Activated T-helper 2 cell treated with anti-CD3 and anti-CD28 coated beads, Interferon-gamma antibody, Interleukin-2, Interleukin-4, amounts not matched to agents 10 μg/mL and 5 μg/mL and 100 μg/mL, durations not matched to agents 14 hours and 24 hours and 36 hours (primary cell): ENCODE results near the gene RAB6A. TPM values are rescaled to one million over a fixed set of nuclear protein-coding genes. Genes with fewer than 3 reads are reported as not detected.

Experiments
- DNase-seq: peaks from one replicate; pipeline ENCODE4 v3.0.0; 2021; ENCODE audit warnings: low spot score
- H3K27ac Mint-ChIP-seq: one replicate; pipeline ENCODE4 v1.8.0; 2021; ENCODE audit warnings: mixed read lengths
- H3K27me3 Mint-ChIP-seq: one replicate; pipeline ENCODE4 v1.8.0; 2021; ENCODE audit warnings: low read depth, mixed read lengths
- H3K36me3 Mint-ChIP-seq: one replicate; pipeline ENCODE4 v1.8.0; 2021; ENCODE audit warnings: low read depth, mixed read lengths
- H3K4me1 Mint-ChIP-seq: one replicate; pipeline ENCODE4 v1.8.0; 2021; ENCODE audit warnings: low read depth, mixed read lengths
- H3K4me3 Mint-ChIP-seq: one replicate; pipeline ENCODE4 v1.8.0; 2021; ENCODE audit warnings: low read depth, mild to moderate bottlenecking, moderate library complexity, mixed read lengths
- H3K9me3 Mint-ChIP-seq: one replicate; pipeline ENCODE4 v1.8.0; 2021; ENCODE audit warnings: mixed read lengths
- intact Hi-C: fragments of 100-400 bp; cut with micrococcal nuclease; formaldehyde crosslinking; loops from one replicate; pipeline ENCODE4 v1.15.1; 2023
- total RNA-seq: library from RNA; stranded (reverse); gene quantifications from 2 replicates; pipeline ENCODE4 v1.2.3, GENCODE V29; 2022

The RAB6A gene
- total RNA-seq, 1 donor from 2014 or later = 74.6 TPM

DNA sequence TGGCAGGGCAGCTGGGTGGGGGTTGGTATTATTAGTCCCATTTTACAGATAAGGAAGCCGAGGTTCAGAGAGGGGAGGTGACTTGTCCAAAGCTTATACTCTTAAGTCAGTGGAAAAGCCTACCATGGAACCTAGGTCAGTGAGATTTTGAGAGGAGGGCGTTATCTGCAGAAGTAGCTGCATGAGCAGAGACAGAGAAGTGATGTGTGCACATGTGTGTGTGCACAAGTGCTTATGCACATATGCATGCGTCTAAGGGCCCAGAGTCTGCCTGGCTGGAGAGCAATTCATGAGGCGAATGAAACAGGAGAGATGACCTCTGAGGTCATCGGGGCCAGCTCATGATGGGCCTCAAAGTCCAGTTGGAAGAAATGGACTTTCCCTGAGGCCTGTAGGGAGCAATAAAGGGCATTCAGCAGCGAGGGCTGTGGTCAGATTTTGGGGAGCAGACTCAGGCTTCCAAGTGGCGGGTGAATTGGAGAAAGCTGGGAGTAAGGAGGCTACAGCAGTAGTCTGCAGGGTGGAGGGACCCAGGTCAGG lies 106.3 kb downstream of the RAB6A start:
- intact Hi-C loops = no loop called here
- Mint-ChIP-seq H3K27ac (no peak overlapping the region), H3K4me1 (no peaks in the 10 kb centered on the region), H3K9me3 (no peaks in the 10 kb centered on the region), H3K27me3 (no peaks in the 10 kb centered on the region), H3K4me3 (no peak overlapping the region), H3K36me3 (no peaks in the 10 kb centered on the region)
- DNase-seq = no peak

DNA sequence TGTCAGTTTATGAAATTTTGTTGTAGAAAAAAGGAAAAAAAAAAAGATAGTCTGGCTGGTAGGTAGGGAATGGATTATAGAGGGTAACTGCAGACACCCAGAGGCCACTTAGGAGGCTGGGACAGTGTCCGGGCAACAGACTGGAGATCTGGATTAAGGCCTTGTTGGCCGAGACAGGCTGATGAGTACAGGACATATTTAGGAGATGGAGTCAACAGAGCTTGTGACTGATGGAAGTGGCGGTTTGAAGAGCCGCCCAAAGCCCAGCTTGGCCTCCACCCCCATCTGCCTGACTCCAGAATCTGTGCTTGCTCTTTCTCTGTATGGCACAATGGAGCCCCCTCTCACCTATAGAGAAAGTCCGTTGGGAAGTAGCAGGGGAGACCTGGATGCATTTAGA lies 106.9 kb downstream of the RAB6A start:
- DNase-seq = no peak
- Mint-ChIP-seq H3K9me3 (no peaks in the 10 kb centered on the region), H3K27me3 (no peaks in the 10 kb centered on the region), H3K27ac (no peak overlapping the region), H3K4me1 (no peaks in the 10 kb centered on the region), H3K36me3 (no peaks in the 10 kb centered on the region), H3K4me3 (no peak overlapping the region)
- intact Hi-C loops = no loop called here

DNA sequence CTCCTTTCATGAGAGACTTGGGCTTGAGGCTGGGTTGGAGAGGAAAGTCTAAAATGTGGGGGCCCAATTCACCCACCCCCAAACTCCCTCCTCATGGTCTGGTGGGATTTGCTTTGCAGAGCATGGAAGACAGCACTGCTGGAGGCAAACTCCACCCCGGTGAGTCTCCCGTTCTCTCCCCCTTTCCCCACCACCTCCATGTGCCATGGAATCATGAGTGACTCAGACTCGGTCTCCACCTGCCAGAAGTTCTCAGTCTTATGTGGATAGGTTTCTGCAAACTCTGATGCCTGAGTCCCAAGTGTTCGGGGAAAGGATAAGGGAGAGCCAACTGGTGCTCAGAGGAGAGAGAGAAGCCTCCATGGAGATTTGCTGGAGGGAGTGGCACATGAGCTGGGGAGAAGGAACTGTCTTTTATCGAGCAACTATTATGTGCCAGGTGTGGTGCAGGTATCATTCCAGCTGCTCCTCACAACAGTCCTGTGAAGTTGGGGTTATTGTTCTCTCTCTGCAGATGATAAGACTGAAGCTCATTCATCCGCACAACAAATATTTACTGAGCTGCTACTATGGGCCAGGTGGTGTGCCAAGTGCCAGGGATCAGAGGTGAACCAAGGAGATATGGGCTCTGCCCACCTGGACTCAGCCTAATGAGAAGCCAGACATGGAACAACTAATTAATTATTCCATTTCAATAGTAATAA lies 107.9 kb downstream of the RAB6A start:
- H3K27me3 Mint-ChIP-seq = no peaks in the 10 kb centered on the region
- no peaks in the 10 kb centered on the region for H3K9me3 Mint-ChIP-seq
- no peak overlapping the region for H3K27ac Mint-ChIP-seq
- no peak for DNase-seq
- H3K4me3 Mint-ChIP-seq = no peak overlapping the region
- intact Hi-C loops = no loop called here
- no peaks in the 10 kb centered on the region for H3K4me1 Mint-ChIP-seq
- H3K36me3 Mint-ChIP-seq = no peaks in the 10 kb centered on the region

DNA sequence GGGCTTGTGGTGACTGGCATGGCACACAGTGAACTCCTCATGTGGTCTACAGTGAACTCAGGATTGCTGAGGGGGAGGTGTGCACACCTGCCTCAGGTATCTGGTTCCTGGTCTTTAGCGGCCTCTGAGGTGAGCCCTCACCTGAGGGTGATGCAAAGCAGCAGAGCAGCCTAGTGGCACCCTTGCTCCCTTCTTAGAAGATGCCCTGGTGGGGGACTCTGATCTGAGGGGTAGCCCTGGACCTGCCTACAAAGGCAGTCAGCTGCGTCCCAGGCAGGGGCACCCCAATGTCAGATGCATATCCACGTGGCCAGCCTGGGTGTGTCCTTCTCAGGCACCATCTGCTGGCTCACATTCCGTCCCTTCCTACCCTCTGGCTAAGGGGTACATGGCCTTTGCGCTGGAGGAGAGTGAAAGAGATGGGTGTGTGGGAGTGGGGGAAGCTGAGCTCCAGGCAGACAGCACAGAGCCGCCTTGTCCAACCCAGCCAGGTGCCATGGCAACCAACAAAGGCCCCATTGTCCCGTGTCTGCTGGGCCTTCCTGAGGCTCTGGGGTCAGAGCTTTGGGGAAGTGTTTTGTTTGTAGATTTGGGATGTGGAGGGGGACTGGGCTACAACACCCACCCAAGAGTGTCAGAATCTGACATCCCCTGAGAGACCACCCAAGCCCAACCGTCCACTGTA lies 108.7 kb downstream of the RAB6A start:
- no peaks in the 10 kb centered on the region for H3K36me3 Mint-ChIP-seq
- H3K9me3 Mint-ChIP-seq = no peaks in the 10 kb centered on the region
- H3K4me1 Mint-ChIP-seq = peaks cover 4% of the 10 kb centered on the region
- H3K27me3 Mint-ChIP-seq = no peaks in the 10 kb centered on the region
- no peak for DNase-seq
- no peak overlapping the region for H3K4me3 Mint-ChIP-seq
- intact Hi-C loops = no loop called here
- H3K27ac Mint-ChIP-seq = no peak overlapping the region

DNA sequence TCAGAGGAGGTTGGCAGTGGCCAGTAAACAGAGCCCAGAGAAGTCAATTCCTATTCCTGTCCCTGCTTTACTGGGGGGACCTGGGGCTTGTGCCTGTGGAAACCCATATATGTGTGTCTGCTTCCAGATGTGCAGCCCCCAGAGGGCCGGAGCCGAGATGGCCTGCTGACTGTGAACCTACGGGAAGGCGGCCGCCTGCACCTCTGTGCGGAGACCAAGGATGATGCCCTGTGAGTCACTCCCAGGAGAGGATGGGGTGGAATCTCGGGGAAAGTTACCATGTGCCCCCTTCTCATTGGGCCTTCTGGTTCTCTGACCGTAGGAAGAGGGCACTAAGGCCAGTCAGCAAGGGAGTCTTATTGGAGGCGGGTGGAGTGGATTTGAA lies 109.2 kb downstream of the RAB6A start:
- DNase-seq = no peak
- intact Hi-C loops = no loop called here
- Mint-ChIP-seq H3K4me3 (no peak overlapping the region), H3K27me3 (no peaks in the 10 kb centered on the region), H3K27ac (no peak overlapping the region), H3K4me1 (peaks cover 9% of the 10 kb centered on the region), H3K9me3 (no peaks in the 10 kb centered on the region), H3K36me3 (no peaks in the 10 kb centered on the region)

- H3K27ac Mint-ChIP-seq = no peak overlapping the region
- no peak overlapping the region for H3K4me3 Mint-ChIP-seq
- H3K9me3 Mint-ChIP-seq = no peaks in the 10 kb centered on the region
- no peaks in the 10 kb centered on the region for H3K36me3 Mint-ChIP-seq
- intact Hi-C loops = no loop called here
- H3K4me1 Mint-ChIP-seq = peaks cover 10% of the 10 kb centered on the region
- H3K27me3 Mint-ChIP-seq = no peaks in the 10 kb centered on the region
- DNase-seq = no peak
These were observed 109.6 kb downstream of the RAB6A start for GRCh38 chr11:73651252-73651651.

- intact Hi-C loops = no loop called here
- H3K4me3 Mint-ChIP-seq = no peak overlapping the region
- peaks cover 10% of the 10 kb centered on the region for H3K4me1 Mint-ChIP-seq
- H3K27ac Mint-ChIP-seq = no peak overlapping the region
- H3K36me3 Mint-ChIP-seq = no peaks in the 10 kb centered on the region
- no peak for DNase-seq
- H3K27me3 Mint-ChIP-seq = peaks cover 3% of the 10 kb centered on the region
- H3K9me3 Mint-ChIP-seq = no peaks in the 10 kb centered on the region
These were observed 110.5 kb downstream of the RAB6A start for GRCh38 chr11:73650400-73650799.

GRCh38 chr11:73649206-73649605 lies 111.7 kb downstream of the RAB6A start:
- H3K9me3 Mint-ChIP-seq = no peaks in the 10 kb centered on the region
- H3K4me1 Mint-ChIP-seq = peaks cover 10% of the 10 kb centered on the region
- H3K27ac Mint-ChIP-seq = no peak overlapping the region
- no peak for DNase-seq
- no peak overlapping the region for H3K4me3 Mint-ChIP-seq
- peaks cover 3% of the 10 kb centered on the region for H3K27me3 Mint-ChIP-seq
- no peaks in the 10 kb centered on the region for H3K36me3 Mint-ChIP-seq
- intact Hi-C loops = no loop called here

DNA sequence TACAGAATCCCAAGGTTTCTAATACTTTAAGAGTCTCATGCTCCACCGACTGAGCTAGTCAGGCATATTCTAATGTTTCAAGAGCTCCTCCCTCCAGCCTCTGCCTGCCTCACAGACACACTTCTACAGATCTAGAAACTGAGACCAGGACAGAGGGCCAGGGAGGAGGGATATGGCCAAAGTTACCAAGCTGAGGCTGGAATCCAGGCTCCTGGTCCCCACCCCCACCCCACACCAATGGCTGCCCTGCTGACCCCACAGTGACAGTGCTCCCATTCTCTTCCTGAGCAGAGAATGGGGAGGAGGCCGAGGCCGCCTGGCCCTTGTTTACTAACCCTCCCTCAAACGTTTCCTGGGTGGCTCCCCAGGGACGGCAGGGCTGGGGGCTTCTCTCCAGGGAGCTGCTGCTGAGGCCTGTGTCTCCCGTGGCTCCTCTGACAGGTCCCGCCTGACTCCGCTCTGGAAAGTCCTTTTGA lies 112.3 kb downstream of the RAB6A start:
- H3K27me3 Mint-ChIP-seq = peaks cover 3% of the 10 kb centered on the region
- intact Hi-C loops = no loop called here

GRCh38 chr11:73648121-73648520 lies 112.8 kb downstream of the RAB6A start:
- no peak overlapping the region for H3K27ac Mint-ChIP-seq
- no peaks in the 10 kb centered on the region for H3K9me3 Mint-ChIP-seq
- intact Hi-C loops = no loop called here
- H3K27me3 Mint-ChIP-seq = peaks cover 3% of the 10 kb centered on the region
- H3K4me3 Mint-ChIP-seq = no peak overlapping the region
- H3K4me1 Mint-ChIP-seq = peaks cover 10% of the 10 kb centered on the region
- H3K36me3 Mint-ChIP-seq = no peaks in the 10 kb centered on the region
- DNase-seq = no peak

More for the DNA sequence above, 112.3 kb downstream of the RAB6A start:
- peaks cover 10% of the 10 kb centered on the region for H3K4me1 Mint-ChIP-seq
- H3K4me3 Mint-ChIP-seq = no peak overlapping the region
- H3K9me3 Mint-ChIP-seq = no peaks in the 10 kb centered on the region
- H3K36me3 Mint-ChIP-seq = no peaks in the 10 kb centered on the region
- no peak overlapping the region for H3K27ac Mint-ChIP-seq
- no peak for DNase-seq

DNA sequence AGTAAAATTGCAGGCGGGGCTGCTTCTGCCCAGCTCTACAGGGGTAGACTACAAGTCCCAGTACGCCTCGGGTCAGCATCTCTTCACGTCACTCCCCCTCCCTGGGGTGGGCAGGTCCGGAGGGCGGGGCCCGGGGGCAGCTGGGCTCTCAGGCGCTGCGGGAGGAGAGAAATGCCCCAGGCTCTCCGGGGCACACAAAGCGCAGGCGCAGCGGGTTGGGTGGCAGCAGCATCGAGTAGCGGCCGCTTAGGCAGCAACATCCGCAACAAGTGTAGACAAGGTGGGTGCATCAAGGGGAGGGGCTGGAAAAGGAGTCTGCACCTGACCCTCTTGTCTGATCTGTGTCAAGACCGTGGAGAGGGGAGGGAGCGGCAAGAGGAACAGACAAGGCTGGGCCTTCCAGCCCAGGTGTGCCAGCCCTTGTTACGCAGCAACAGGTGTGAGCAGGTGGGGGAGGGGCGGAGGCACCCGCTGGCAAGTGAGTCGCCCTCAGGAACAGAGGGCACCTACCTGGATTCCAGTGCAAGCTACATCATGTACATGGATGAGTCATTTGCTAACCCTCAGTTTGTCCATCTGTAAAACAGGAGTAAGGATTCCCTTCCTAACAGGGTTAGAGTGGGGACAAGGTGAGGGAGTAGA lies 113.3 kb downstream of the RAB6A start:
- DNase-seq = peak; percentile 81
- intact Hi-C loops = loop anchor here (1.0 kb wide), 1 partner anchor 49 kb away; the partner anchor contains the start of gene FAM168A
- H3K4me1 Mint-ChIP-seq = peaks cover 10% of the 10 kb centered on the region
- peaks cover 3% of the 10 kb centered on the region for H3K27me3 Mint-ChIP-seq
- no peak overlapping the region for H3K27ac Mint-ChIP-seq
- H3K36me3 Mint-ChIP-seq = no peaks in the 10 kb centered on the region
- H3K4me3 Mint-ChIP-seq = peak overlapping the region; percentile 69
- no peaks in the 10 kb centered on the region for H3K9me3 Mint-ChIP-seq

DNA sequence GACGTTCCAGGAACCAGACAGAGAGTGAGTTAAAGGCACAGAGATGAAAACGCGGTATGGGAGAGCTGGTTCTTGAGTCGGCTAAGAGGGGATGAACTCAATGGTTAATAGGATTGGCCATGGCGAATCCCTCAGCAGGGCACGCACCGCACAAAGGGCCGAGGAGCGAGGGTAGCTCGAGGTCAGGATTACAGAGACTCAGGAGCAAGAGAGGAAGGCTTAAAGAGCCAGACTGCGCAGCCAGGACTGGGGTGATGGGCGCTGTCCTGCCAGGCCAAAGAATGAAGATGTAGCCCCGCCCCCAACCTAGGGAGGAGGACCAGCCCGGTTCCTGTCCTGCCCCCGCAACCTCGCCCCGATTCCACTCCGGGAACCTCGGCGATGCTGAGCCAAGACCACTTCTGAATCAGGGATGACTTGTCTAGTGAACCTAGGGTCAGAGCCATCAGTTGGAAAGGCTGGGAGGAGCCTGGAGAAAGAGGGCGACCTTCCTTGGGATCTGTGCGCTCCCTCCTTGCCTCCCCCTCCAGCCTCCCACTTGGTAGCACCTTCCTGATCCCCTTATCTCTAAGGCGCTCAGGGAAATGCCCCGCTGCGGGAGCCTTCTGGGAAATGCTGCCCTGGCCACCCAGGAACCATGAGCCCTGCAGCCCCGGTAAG lies 114.8 kb downstream of the RAB6A start, which contains the start of gene PLEKHB1:
Gene PLEKHB1 (plus strand): TSS at position 610 of the 660 bp plus-strand sequence. CDS start 28 bp downstream, at position 638.
- H3K36me3 Mint-ChIP-seq = no peaks in the 10 kb centered on the region
- no peak for DNase-seq
- H3K4me3 Mint-ChIP-seq = peak within 1 kb of the TSS; percentile 2
- no peak within 1 kb of the TSS for H3K27ac Mint-ChIP-seq
- no peaks in the 10 kb centered on the region for H3K9me3 Mint-ChIP-seq
- H3K4me1 Mint-ChIP-seq = peaks cover 10% of the 10 kb centered on the region
- intact Hi-C loops = no loop called here
- peaks cover 3% of the 10 kb centered on the region for H3K27me3 Mint-ChIP-seq
